HFFc6 (cell line): ENCODE data around the gene IL17A. TPM values are rescaled to one million over a fixed set of nuclear protein-coding genes. Genes with fewer than 3 reads are reported as not detected.

Experiments
- DNase-seq: peaks from one replicate; pipeline ENCODE4 v3.0.0-alpha.2; 2018
- H3K27ac Mint-ChIP-seq: 2 replicates; pipeline ENCODE4 v1.8.0; 2020; ENCODE audit warnings: mild to moderate bottlenecking, mixed read lengths
- H3K27me3 Mint-ChIP-seq: 2 replicates; pipeline ENCODE4 v1.8.0; 2021; ENCODE audit warnings: mild to moderate bottlenecking, moderate library complexity, mixed read lengths; ENCODE audit not compliant: insufficient read depth
- H3K36me3 Mint-ChIP-seq: 2 replicates; pipeline ENCODE4 v1.8.0; 2021; ENCODE audit warnings: low read depth, mixed read lengths
- H3K4me1 Mint-ChIP-seq: 2 replicates; pipeline ENCODE4 v1.8.0; 2020; ENCODE audit warnings: low read depth, mixed read lengths
- H3K4me3 Mint-ChIP-seq: 2 replicates; pipeline ENCODE4 v1.8.0; 2020; ENCODE audit warnings: mild to moderate bottlenecking, moderate library complexity, mixed read lengths
- H3K9me3 Mint-ChIP-seq: 2 replicates; pipeline ENCODE4 v1.8.0; 2020; ENCODE audit warnings: mild to moderate bottlenecking, mixed read lengths
- total RNA-seq, 6 experiments: library from RNA; stranded (reverse); fragmentation: NEBNext Ultra II Directional; extraction: Animal tissue kit (Norgen Biotek cat#: 25700); gene quantifications; 2 replicates in 1 of 6; 3 replicates in 5 of 6; pipeline ENCODE4 v1.2.3, GENCODE V29; 2021
- TF ChIP-seq, protein P1 (sequence below): fragments of 200-600 bp; sonication (generic); IDR thresholded peaks from 2 replicates; pipeline ENCODE4 v1.5.0; 2021; ENCODE audit warnings: antibody characterized with exemption, mild to moderate bottlenecking

Gene IL17A
- total RNA-seq, 6 experiments from 2014 or later: not detected

DNA sequence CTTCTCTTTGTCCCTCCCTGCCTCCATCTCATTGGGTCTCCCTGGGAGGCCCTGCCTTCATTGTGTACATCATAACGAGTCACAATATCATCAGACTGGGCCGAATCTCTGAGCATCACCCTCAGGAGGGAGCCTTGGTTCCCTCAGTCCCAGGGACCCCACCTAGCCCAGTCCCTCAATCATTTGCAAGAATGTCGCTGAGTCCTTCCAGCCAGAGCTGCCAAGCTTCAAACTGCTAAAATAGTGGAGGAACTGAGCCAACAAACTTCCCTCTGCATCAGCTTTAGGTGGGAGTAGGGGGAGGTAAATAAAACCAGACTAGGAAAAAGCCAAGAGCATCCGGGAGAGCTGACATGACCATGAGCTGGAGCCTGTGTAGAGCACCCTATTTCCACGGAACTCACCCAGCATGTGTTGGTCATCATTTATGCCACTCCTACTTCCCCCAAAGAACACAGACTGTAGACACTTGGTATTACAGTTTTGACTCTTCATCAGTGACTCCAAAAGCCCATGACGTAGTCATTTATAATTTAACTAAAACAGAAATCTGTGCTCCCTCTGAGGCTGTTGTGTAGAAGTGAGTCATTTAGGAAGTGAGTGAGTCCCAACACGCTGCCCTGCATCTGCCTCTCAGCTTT lies 28.8 kb upstream of the IL17A start:
- Mint-ChIP-seq H3K36me3 (no peaks in the 10 kb centered on the region), H3K4me1 (peaks cover 25% of the 10 kb centered on the region), H3K4me3 (no peak overlapping the region; the same call in 1 of the 2 replicates), H3K9me3 (no peaks in the 10 kb centered on the region), H3K27ac (no peak overlapping the region; the same call in 1 of the 2 replicates), H3K27me3 (peaks cover 3% of the 10 kb centered on the region)
- TF ChIP-seq, protein P1, sequence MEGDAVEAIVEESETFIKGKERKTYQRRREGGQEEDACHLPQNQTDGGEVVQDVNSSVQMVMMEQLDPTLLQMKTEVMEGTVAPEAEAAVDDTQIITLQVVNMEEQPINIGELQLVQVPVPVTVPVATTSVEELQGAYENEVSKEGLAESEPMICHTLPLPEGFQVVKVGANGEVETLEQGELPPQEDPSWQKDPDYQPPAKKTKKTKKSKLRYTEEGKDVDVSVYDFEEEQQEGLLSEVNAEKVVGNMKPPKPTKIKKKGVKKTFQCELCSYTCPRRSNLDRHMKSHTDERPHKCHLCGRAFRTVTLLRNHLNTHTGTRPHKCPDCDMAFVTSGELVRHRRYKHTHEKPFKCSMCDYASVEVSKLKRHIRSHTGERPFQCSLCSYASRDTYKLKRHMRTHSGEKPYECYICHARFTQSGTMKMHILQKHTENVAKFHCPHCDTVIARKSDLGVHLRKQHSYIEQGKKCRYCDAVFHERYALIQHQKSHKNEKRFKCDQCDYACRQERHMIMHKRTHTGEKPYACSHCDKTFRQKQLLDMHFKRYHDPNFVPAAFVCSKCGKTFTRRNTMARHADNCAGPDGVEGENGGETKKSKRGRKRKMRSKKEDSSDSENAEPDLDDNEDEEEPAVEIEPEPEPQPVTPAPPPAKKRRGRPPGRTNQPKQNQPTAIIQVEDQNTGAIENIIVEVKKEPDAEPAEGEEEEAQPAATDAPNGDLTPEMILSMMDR: no peak
- peak; percentile 9 for DNase-seq

DNA sequence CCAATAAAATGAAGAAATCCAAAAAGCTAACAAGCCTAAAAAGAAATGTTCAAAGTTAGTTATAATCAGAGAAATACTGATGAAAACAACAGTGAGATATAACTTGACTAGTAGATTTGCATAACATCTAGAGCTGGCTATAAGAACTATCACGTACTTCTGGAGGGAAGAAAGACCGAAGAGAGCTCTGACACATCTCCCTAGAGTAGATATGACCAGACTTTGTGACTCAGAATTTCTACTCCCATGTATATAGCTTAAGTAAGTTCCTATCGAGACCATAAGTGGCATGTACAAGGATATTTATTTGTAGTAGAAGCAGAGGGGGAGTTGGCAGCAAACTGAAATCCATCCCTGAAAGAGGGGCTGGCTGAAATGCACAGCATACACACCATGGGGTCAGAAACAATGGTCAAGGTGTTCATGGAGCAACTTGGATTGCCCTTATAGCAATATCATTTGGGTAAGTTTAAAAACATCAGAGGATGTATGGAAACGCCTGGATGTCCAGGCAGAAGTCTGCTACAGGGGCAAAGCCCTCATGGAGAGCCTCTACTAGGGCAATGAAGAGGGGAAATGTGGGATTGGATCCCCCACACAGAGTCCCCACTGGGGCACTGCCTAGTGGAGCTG lies 25.6 kb upstream of the IL17A start:
- DNase-seq: no peak
- no peak overlapping the region for H3K27ac Mint-ChIP-seq
- peaks cover 19% of the 10 kb centered on the region for H3K4me1 Mint-ChIP-seq
- TF ChIP-seq, protein P1: no peak
- no peaks in the 10 kb centered on the region for H3K9me3 Mint-ChIP-seq
- no peaks in the 10 kb centered on the region for H3K36me3 Mint-ChIP-seq
- no peak overlapping the region for H3K4me3 Mint-ChIP-seq
- H3K27me3 Mint-ChIP-seq: peaks cover 3% of the 10 kb centered on the region

DNA sequence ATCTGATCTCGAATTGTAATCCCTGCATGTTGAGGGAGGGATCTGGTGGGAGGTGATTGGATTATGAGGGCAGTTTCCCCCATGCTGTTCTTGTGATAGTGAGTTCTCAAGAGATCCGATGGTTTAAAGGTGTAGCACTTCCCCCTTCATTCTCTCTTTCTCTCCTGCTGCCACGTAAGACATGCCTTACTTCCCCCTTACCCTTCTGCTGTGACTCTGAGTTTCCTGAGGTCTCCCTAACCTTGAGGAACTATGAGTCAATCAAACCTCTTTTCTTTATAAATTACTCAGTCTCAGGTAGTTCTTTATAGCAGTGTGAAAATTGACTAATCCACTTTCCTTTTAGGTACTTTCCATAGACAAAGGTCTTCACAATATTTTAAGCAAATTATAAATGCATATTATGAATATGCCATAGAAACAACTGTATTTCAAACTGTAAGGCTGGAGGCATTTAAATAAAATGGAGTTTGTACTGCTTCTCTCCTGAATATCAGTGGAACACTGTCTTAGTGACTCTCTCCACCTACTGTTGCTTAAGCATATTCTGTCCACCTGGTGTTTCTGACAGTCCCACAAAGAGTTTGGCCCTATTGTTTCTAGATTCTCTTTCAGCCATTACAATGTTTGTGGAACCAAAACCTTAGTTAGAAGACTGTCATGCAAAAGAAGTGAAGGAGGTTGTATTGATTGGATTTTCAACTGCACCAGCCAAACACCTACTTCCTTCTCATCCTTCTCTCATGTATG lies 24.3 kb upstream of the IL17A start:
- no peaks in the 10 kb centered on the region for H3K36me3 Mint-ChIP-seq
- H3K27ac Mint-ChIP-seq: no peak overlapping the region
- TF ChIP-seq, protein P1: no peak
- H3K4me1 Mint-ChIP-seq: peaks cover 12% of the 10 kb centered on the region
- no peaks in the 10 kb centered on the region for H3K9me3 Mint-ChIP-seq
- no peak overlapping the region for H3K4me3 Mint-ChIP-seq
- peaks cover 3% of the 10 kb centered on the region for H3K27me3 Mint-ChIP-seq
- no peak for DNase-seq

DNA sequence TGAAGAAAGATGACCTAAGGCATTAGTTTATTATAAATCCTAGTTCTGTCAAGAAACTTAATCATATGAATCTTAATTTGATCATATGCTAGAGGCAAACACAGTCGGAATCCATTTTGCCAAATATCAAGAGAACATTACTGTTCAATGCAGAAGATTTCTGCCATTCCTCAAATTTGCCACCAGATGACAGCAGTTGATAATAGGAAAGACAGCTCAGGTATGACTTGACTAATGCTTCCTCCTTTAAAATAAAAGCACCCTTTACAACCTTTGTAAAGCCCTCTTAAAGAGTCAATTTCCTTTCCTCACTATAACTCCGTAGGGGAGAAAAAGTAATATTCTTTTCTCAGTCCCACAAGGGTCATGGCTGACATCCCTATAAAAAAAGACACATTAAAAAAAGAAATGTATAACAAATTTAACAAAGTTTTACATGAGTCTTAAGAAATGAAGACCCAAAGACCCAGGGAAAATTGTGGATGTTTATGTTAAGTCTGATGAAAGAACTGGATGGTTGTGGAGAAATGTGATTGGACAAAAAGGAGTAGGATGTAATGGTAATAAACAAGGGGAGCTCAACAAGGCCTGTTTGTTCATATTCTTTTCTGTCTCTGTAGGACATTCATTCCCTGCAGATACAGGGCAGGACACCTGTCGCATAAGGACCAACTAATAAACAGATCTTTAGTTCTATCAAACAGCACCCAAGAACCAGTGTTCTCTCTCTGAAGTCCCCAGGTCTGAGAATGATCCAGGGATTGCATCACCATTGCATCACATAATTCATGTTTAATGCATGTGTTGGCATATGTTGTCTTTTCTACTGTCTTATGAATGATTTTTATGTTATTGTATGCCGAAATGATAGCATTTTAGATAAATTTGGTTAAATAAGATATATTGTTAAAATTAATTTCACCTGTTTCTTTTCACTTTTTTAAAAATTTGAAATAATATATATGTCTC lies 23.0 kb upstream of the IL17A start:
- Mint-ChIP-seq H3K27ac (no peak overlapping the region), H3K36me3 (no peaks in the 10 kb centered on the region), H3K9me3 (no peaks in the 10 kb centered on the region), H3K4me1 (no peaks in the 10 kb centered on the region), H3K27me3 (peaks cover 3% of the 10 kb centered on the region; the same call in 1 of the 2 replicates), H3K4me3 (no peak overlapping the region)
- peak; percentile 29 for DNase-seq
- TF ChIP-seq, protein P1: peak; percentile 78
